Gastroesophageal sphincter (tissue), 4 donors: ENCODE data around the gene SNX19. TPM values are rescaled to one million over a fixed set of nuclear protein-coding genes. Genes with fewer than 3 reads are reported as not detected.

Experiments
- ATAC-seq: fragments of 150-250 bp; one replicate; pipeline ENCODE4 v1.9.1; 2016; ENCODE audit warnings: mild to moderate bottlenecking, moderate library complexity
- H3K27ac ChIP-seq, 4 donors: fragments of 200-600 bp; sonication (generic) in 3 of 4; 1 replicate in 3 of 4; 2 replicates in 1 of 4; pipeline ENCODE4 v1.5.1; 2016 to 2019
- H3K27me3 ChIP-seq: fragments of 200-600 bp; sonication (generic); one replicate; pipeline ENCODE4 v1.5.1; 2019
- H3K36me3 ChIP-seq, 2 donors: fragments of 200-600 bp; sonication (generic); one replicate each; pipeline ENCODE4 v1.5.1; 2019; ENCODE audit warnings: control low read depth in 1 of 2
- H3K4me1 ChIP-seq, 3 donors: fragments of 200-600 bp; sonication (generic); 1 replicate in 2 of 3; 2 replicates in 1 of 3; pipeline ENCODE4 v1.5.1; 2016 to 2019; ENCODE audit warnings: control low read depth in 2 of 3
- H3K4me3 ChIP-seq, 2 donors: fragments of 200-600 bp; sonication (generic); one replicate each; pipeline ENCODE4 v1.5.1; 2019; ENCODE audit warnings: mild to moderate bottlenecking in 1 of 2, moderate library complexity in 1 of 2
- H3K9me3 ChIP-seq, 3 donors: fragments of 200-600 bp; sonication (generic); one replicate each; pipeline ENCODE4 v1.5.1; 2017 to 2019; ENCODE audit warnings: control low read depth in 2 of 3
- EP300 ChIP-seq: sonication (generic); formaldehyde crosslinking; IDR thresholded peaks from one replicate; pipeline ENCODE4 v1.6.1; 2017; ENCODE audit warnings: antibody characterized with exemption, mild to moderate bottlenecking
- POLR2A ChIP-seq, 2 donors: fragments of 450-650 bp; IDR thresholded peaks; one replicate each; pipeline ENCODE4 v1.6.1; 2017; ENCODE audit warnings: antibody characterized with exemption in 2 of 2, mild to moderate bottlenecking in 2 of 2, moderate library complexity in 1 of 2
- POLR2AphosphoS5 ChIP-seq: sonication (generic); formaldehyde crosslinking; IDR thresholded peaks from one replicate; pipeline ENCODE4 v1.6.1; 2017; ENCODE audit warnings: antibody characterized with exemption
- WGBS, 2 donors: methylation state at CpG; one replicate each; pipeline ENCODE4 v1.1.5; 2018; ENCODE audit warnings: low coverage in 1 of 2; 5-methylcytosine and 5-hydroxymethylcytosine counted together
- total RNA-seq, 4 donors: library from RNA; depleted of rRNA; stranded (reverse); fragments of >200 nt; gene quantifications; one replicate each; pipeline ENCODE4 v1.1.0, GENCODE V29; 2016
- TF ChIP-seq, protein P1 (sequence below), 4 experiments: fragments of 200-600 bp in 2 of 4; fragments of 450-650 bp in 2 of 4; sonication (generic) in 1 of 4; IDR thresholded peaks; one replicate each; pipeline ENCODE4 v1.5.1; 2017 to 2019; ENCODE audit warnings: antibody characterized with exemption in 4 of 4, mild to moderate bottlenecking in 2 of 4, moderate library complexity in 2 of 4

Gene SNX19
- total RNA-seq, 4 donors from 2014 or later: 110 to 131 (median 119) TPM

DNA sequence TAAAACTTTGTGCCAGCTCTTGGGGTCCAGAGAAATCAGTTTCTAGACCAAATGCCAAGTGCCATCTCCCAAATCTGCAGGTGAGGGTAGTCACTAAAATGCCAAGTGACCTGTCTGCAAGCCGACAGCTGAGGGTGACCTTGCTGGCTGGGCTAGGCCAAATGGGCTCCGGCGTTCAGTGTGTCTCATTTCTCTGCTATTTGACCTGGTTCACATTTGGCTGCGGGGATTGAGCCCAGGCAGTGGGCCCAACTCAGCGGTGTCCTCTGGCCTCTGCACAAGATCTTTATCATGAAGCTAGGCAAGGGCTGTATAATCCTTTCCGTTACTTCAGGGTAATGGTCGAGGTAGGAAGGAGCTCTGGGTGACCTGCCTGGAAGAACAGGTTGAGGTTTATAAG, 87.5 kb downstream of the SNX19 start:
- Histone ChIP-seq H3K4me1 (peaks cover 0 to 59% (median 18%) of the 10 kb centered on the region in 3 donors), H3K27me3 (no peaks in the 10 kb centered on the region), H3K9me3 (no peaks in the 10 kb centered on the region), H3K36me3 (no peaks in the 10 kb centered on the region), H3K27ac (peak overlapping the region in 2 of 4 donors; percentile 54 to 66), H3K4me3 (no peak overlapping the region)
- TF ChIP-seq EP300 (no peak), POLR2A (IDR thresholded peaks at IDR 0.05) (no peak), POLR2AphosphoS5 (no peak)
- TF ChIP-seq, protein P1, sequence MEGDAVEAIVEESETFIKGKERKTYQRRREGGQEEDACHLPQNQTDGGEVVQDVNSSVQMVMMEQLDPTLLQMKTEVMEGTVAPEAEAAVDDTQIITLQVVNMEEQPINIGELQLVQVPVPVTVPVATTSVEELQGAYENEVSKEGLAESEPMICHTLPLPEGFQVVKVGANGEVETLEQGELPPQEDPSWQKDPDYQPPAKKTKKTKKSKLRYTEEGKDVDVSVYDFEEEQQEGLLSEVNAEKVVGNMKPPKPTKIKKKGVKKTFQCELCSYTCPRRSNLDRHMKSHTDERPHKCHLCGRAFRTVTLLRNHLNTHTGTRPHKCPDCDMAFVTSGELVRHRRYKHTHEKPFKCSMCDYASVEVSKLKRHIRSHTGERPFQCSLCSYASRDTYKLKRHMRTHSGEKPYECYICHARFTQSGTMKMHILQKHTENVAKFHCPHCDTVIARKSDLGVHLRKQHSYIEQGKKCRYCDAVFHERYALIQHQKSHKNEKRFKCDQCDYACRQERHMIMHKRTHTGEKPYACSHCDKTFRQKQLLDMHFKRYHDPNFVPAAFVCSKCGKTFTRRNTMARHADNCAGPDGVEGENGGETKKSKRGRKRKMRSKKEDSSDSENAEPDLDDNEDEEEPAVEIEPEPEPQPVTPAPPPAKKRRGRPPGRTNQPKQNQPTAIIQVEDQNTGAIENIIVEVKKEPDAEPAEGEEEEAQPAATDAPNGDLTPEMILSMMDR (IDR thresholded peaks at IDR 0.05): no peak
- ATAC-seq: peak; percentile 27
- 32 to 53% methylated on average over 2 to 3 of the region's 7 CpGs for WGBS, 2 donors

DNA sequence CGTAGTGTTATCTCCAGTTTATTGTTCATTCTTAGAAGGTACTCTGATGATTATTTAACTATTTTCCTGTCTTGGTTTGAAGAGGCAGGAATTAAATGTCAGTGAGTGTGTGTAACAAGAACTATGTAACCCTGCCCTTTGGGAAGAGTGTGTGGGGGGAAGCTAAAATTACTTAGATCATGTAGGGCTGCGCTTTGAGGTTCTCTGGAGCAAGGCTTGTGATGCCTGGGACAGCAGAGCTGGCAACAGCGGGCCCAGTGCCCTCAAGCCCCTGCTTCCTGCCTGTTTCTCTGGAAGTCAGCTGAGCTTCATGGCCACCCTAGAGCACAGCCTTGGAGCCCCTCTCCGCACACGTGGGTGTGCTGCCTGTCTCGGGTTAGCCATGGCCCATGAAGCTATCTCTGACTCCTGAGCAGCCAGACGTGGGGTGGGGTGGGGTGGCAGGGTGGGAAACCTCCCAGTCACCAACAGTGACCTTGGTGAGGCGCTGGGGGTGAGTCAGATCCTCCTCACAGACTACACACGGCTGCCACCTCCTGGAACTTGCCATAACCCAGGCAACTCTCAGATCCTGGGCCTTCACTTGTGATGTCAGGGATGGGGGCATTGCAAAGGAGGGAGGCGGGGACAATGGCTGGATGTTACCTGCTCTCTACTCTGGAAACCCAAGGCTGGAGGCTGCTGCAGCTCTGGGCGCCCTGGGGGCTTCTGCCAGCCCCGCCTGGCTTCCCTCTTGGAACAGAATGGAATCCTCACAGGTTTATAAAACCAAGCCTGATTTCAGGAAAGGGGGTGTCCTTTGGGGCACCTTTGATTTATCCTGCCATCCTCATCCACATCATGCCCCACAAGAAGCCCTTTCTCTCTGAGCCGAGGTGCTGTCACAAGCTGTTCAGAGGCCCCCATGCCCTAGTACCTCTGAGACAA, 88.6 kb downstream of the SNX19 start:
- Histone ChIP-seq H3K27me3 (no peaks in the 10 kb centered on the region), H3K9me3 (no peaks in the 10 kb centered on the region), H3K27ac (peak overlapping the region in 3 of 4 donors; percentile 37 to 66 (median 64)), H3K36me3 (no peaks in the 10 kb centered on the region), H3K4me1 (peaks cover 0 to 59% (median 18%) of the 10 kb centered on the region in 3 donors), H3K4me3 (no peak overlapping the region)
- ATAC-seq: peak; percentile 73
- 76 to 77% methylated on average over 2 to 3 of the region's 13 CpGs for WGBS, 2 donors
- TF ChIP-seq EP300 (no peak), POLR2AphosphoS5 (no peak), POLR2A (IDR thresholded peaks at IDR 0.05) (no peak)
- TF ChIP-seq, protein P1 (IDR thresholded peaks at IDR 0.05): peak in 3 of 4 experiments; percentile 37 to 59 (median 41)

DNA sequence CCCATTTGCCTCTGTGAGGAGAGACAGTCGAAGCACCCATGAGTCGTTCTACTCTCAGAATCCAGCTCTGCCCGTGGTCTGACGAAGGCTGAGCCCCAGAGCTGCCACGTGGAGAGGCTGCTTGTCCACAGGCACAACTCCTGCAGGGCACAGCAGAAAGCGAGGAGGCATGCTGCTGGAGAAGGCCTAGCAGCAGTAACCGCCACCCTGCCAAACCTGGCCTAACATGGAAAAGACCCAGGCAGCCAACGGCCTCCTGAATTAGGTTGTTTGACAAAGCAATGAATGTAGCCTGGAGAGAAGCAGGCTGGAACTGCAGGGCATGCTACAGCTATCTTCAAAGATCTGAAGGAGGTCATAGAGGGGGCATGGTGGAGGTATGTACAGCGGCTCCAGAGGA, 89.7 kb downstream of the SNX19 start:
- Histone ChIP-seq H3K36me3 (no peaks in the 10 kb centered on the region), H3K4me3 (no peak overlapping the region), H3K4me1 (peaks cover 0 to 57% (median 18%) of the 10 kb centered on the region in 3 donors), H3K27ac (peak overlapping the region in 2 of 4 donors; percentile 64 to 66), H3K27me3 (no peaks in the 10 kb centered on the region), H3K9me3 (no peaks in the 10 kb centered on the region)
- TF ChIP-seq EP300 (no peak), POLR2AphosphoS5 (no peak), POLR2A (IDR thresholded peaks at IDR 0.05) (no peak)
- TF ChIP-seq, protein P1 (IDR thresholded peaks at IDR 0.05): no peak
- no peak for ATAC-seq
- WGBS, 2 donors: 50 to 82% methylated on average over 1 to 2 of the region's 9 CpGs

- Histone ChIP-seq H3K36me3 (no peaks in the 10 kb centered on the region), H3K9me3 (no peaks in the 10 kb centered on the region), H3K4me1 (peaks cover 0 to 51% (median 18%) of the 10 kb centered on the region in 3 donors), H3K27me3 (no peaks in the 10 kb centered on the region), H3K27ac (peak overlapping the region in 1 of 4 donors; percentile 66), H3K4me3 (no peak overlapping the region)
- 73 to 93% methylated on average over 3 to 8 of the region's 8 CpGs for WGBS, 2 donors
- TF ChIP-seq, protein P1 (IDR thresholded peaks at IDR 0.05): no peak
- no peak for TF ChIP-seq POLR2AphosphoS5
- TF ChIP-seq POLR2A (IDR thresholded peaks at IDR 0.05): no peak
- TF ChIP-seq EP300: no peak
- ATAC-seq: no peak
Measured at GRCh38 chr11:130825983-130826382, 90.3 kb downstream of the SNX19 start.
